HepG2 (cell line): ENCODE data around the gene IL1RAPL1. TPM values are rescaled to one million over a fixed set of nuclear protein-coding genes. Genes with fewer than 3 reads are reported as not detected.

Experiments used
- ATAC-seq: fragments of 200-7000 bp; cut with Tn5 transposase; 3 replicates; pipeline ENCODE4 v1.9.1; 2020; ENCODE audit warnings: mild to moderate bottlenecking, moderate library complexity
- BruUV-seq: library from RNA; stranded (reverse); fragments of 400-500 nt; replicated peaks from 2 replicates; lab custom pipeline; 2021; lab: Mats Ljungman, UMichigan
- CTCF ChIA-PET: fragments of 300-600 bp; formaldehyde crosslinking; extraction: SDS; loops from one replicate; lab custom pipeline; 2021; ENCODE audit warnings: low total read pairs, inconsistent platforms, low intra/inter-chr PET ratio; lab: Yijun Ruan, JAX
- POLR2A ChIA-PET: fragments of 350-600 bp; sonication (Branson Sonifier 250); formaldehyde crosslinking; loops from one replicate; lab custom pipeline; 2020; ENCODE audit warnings: antibody characterized with exemption, inconsistent platforms; lab: Yijun Ruan, JAX
- DNase-seq: peaks from one replicate; pipeline ENCODE4 v3.0.0-alpha.2; 2015; ENCODE audit warnings: low spot score
- FAIRE-seq: peaks from 3 replicates; lab custom pipeline; 2011; peaks lifted over from hg19 to GRCh38; lab: Jason Lieb, UNC
- H2AFZ ChIP-seq: one replicate; pipeline ENCODE4 v1.6.1; 2011; ENCODE audit warnings: low read length, inconsistent platforms
- H3K27ac ChIP-seq: fragments of 300-600 bp; 3 replicates; pipeline ENCODE4 v1.8.0; 2011; ENCODE audit warnings: mixed run types, mild to moderate bottlenecking, mixed read lengths, low read length, inconsistent platforms; ENCODE audit not compliant: insufficient read depth; ENCODE audit errors: extremely low read length
- H3K27me3 ChIP-seq, 2 experiments: fragments of 200-600 bp in 1 of 2; 2 replicates in 1 of 2; 3 replicates in 1 of 2; pipeline versions ENCODE4 v1.6.0 to v1.8.0; 2011; ENCODE audit warnings: low read length in 2 of 2, mild to moderate bottlenecking in 2 of 2, moderate library complexity in 2 of 2, inconsistent platforms in 1 of 2; ENCODE audit not compliant: insufficient read depth in 2 of 2, control insufficient read depth in 1 of 2
- H3K36me3 ChIP-seq, 2 experiments: fragments of 200-600 bp in 1 of 2; replicated peaks in 1 of 2; 2 replicates in 1 of 2; 3 replicates in 1 of 2; pipeline versions ENCODE4 v1.5.1 to v1.8.0; 2011; ENCODE audit warnings: low read length in 2 of 2, inconsistent platforms in 1 of 2; ENCODE audit not compliant: insufficient read depth in 2 of 2, control insufficient read depth in 1 of 2
- H3K4me1 ChIP-seq: 2 replicates; pipeline ENCODE4 v1.5.1; 2012; ENCODE audit warnings: low read length, inconsistent platforms; ENCODE audit not compliant: insufficient read depth
- H3K4me2 ChIP-seq: 2 replicates; pipeline ENCODE4 v1.6.0; 2011; ENCODE audit warnings: low read depth, low read length, inconsistent platforms
- H3K4me3 ChIP-seq, 3 experiments: fragments of 200-600 bp in 1 of 3; sonication (generic), shearing (Covaris generic) in 1 of 3; replicated peaks in 1 of 3; 2 replicates each; pipeline ENCODE4 v1.5.1; 2011 to 2016; ENCODE audit warnings: low read length in 3 of 3, inconsistent platforms in 2 of 3, low read depth in 2 of 3, mild to moderate bottlenecking in 2 of 3, control low read depth in 1 of 3, mixed read lengths in 1 of 3; ENCODE audit not compliant: insufficient read depth in 1 of 3
- H3K79me2 ChIP-seq: one replicate; pipeline ENCODE4 v1.6.1; 2011; ENCODE audit warnings: low read length, inconsistent platforms; ENCODE audit not compliant: insufficient read depth
- H3K9ac ChIP-seq: 2 replicates; pipeline ENCODE4 v1.6.0; 2011; ENCODE audit warnings: mild to moderate bottlenecking, low read depth, low read length, inconsistent platforms; ENCODE audit not compliant: insufficient read depth
- H3K9me3 ChIP-seq: 2 replicates; pipeline ENCODE4 v1.5.1; 2012; ENCODE audit warnings: mild to moderate bottlenecking, low read length
- H4K20me1 ChIP-seq: 2 replicates; pipeline ENCODE4 v1.6.0; 2011; ENCODE audit warnings: inconsistent platforms, mild to moderate bottlenecking, low read length, moderate library complexity; ENCODE audit not compliant: insufficient read depth
- ATF7 ChIP-seq, 2 experiments: fragments of 450-650 bp in 1 of 2; sonication (generic) in 1 of 2; formaldehyde crosslinking in 1 of 2; IDR thresholded peaks; 2 replicates each; pipeline versions ENCODE4 v1.4.0 to v1.6.1; 2016 to 2020; ENCODE audit warnings: antibody characterized with exemption in 1 of 2, mild to moderate bottlenecking in 1 of 2, missing genetic modification reagents in 1 of 2
- ATF7-NPFF ChIP-seq: sonication (generic); formaldehyde crosslinking; IDR thresholded peaks from 2 replicates; pipeline ENCODE4 v1.8.1; 2023; ENCODE audit warnings: mild to moderate bottlenecking, low read depth, missing genetic modification reagents, moderate library complexity
- CBX2 ChIP-seq, 2 experiments: fragments of 200-600 bp in 1 of 2; sonication (generic); formaldehyde crosslinking in 1 of 2; IDR thresholded peaks; 2 replicates each; pipeline versions ENCODE4 v1.7.0 to v1.8.1; 2018 to 2022; ENCODE audit warnings: low read depth in 2 of 2, low read length in 1 of 2, mild to moderate bottlenecking in 1 of 2, missing genetic modification reagents in 1 of 2
- GABPB1 ChIP-seq: IDR thresholded peaks from 2 replicates; pipeline ENCODE4 v1.6.1; 2016; ENCODE audit warnings: mild to moderate bottlenecking, missing genetic modification reagents, moderate library complexity, missing compliant biosample characterization
- HES4 ChIP-seq: sonication (generic); formaldehyde crosslinking; IDR thresholded peaks from 2 replicates; pipeline ENCODE4 v1.9.0; 2021; ENCODE audit warnings: mild to moderate bottlenecking, missing genetic modification reagents, borderline replicate concordance
- HHEX ChIP-seq: IDR thresholded peaks from 2 replicates; pipeline ENCODE4 v1.6.1; 2016; ENCODE audit warnings: control low read depth
- HMG20A ChIP-seq: IDR thresholded peaks from 2 replicates; pipeline ENCODE4 v1.6.1; 2016; ENCODE audit warnings: borderline replicate concordance
- NR2C2 ChIP-seq: sonication (generic); formaldehyde crosslinking; IDR thresholded peaks from 2 replicates; pipeline ENCODE4 v1.4.0; 2020; ENCODE audit warnings: missing genetic modification reagents, mild to moderate bottlenecking, moderate library complexity, borderline replicate concordance
- SAP130 ChIP-seq: IDR thresholded peaks from 2 replicates; pipeline ENCODE4 v1.6.1; 2016; ENCODE audit warnings: low read depth
- TBL1XR1 ChIP-seq: fragments of 150-350 bp; IDR thresholded peaks from 2 replicates; pipeline ENCODE4 v1.6.1; 2014; ENCODE audit warnings: borderline replicate concordance, low read length; ENCODE audit not compliant: partially characterized antibody
- ZNF468 ChIP-seq: sonication (generic); formaldehyde crosslinking; IDR thresholded peaks from 2 replicates; pipeline ENCODE4 v1.8.0; 2022; ENCODE audit warnings: mild to moderate bottlenecking, moderate library complexity, missing genetic modification reagents
- ZNF746 ChIP-seq: sonication (generic); formaldehyde crosslinking; IDR thresholded peaks from 2 replicates; pipeline ENCODE4 v1.8.0; 2022; ENCODE audit warnings: mild to moderate bottlenecking, missing genetic modification reagents
- ZNF747 ChIP-seq: sonication (generic); formaldehyde crosslinking; IDR thresholded peaks from 2 replicates; pipeline ENCODE4 v1.8.1; 2023; ENCODE audit warnings: missing genetic modification reagents, mild to moderate bottlenecking, borderline replicate concordance
- WGBS: methylation state at CpG from one replicate; pipeline ENCODE4 v1.1.6; 2017; ENCODE audit warnings: low lambda C conversion rate; 5-methylcytosine and 5-hydroxymethylcytosine counted together
- in situ Hi-C: cut with HindIII; loops from 2 replicates; pipeline ENCODE4 v1.10.0; 2017; ENCODE audit warnings: low pct_unique_long_range_greater_than_20kb; ENCODE audit not compliant: extremely low pct_ligation_motif_present
- intact Hi-C: fragments of 100-400 bp; cut with micrococcal nuclease; formaldehyde crosslinking; loops from one replicate; pipeline ENCODE4 v1.10.0; 2022; ENCODE audit not compliant: unreplicated experiment
- polyA plus RNA-seq, 8 experiments: library from polyadenylated mRNA; depleted of rRNA in 3 of 8; stranded (reverse) in 7 of 8; unstranded in 1 of 8; fragments of >200 nt; fragmentation: Illumina TruSeq in 4 of 8; extraction: Trizol in 4 of 8; gene quantifications; 2 replicates each; pipeline versions ENCODE4 v1.2.1 to v1.2.3, GENCODE V29; 2011 to 2016; ENCODE audit warnings: low read depth in 4 of 8, missing spikeins in 1 of 8, mixed read lengths in 1 of 8; ENCODE audit not compliant: insufficient read depth in 1 of 8
- total RNA-seq, 5 experiments: library from RNA; depleted of rRNA; stranded (reverse); fragments of >200 nt; fragmentation: Illumina TruSeq; extraction: Trizol; gene quantifications; 2 replicates each; pipeline ENCODE4 v1.2.3, GENCODE V29; 2016; ENCODE audit warnings: low read depth in 1 of 5
- TF ChIP-seq, protein P1 (sequence below): sonication (generic); formaldehyde crosslinking; IDR thresholded peaks from 2 replicates; pipeline ENCODE4 v1.4.0; 2020; ENCODE audit warnings: mild to moderate bottlenecking, missing genetic modification reagents
- TF ChIP-seq, protein P2 (sequence below): sonication (generic); formaldehyde crosslinking; IDR thresholded peaks from 2 replicates; pipeline ENCODE4 v1.4.0; 2020; ENCODE audit warnings: missing genetic modification reagents
- TF ChIP-seq, protein P3 (sequence below): sonication (generic); formaldehyde crosslinking; IDR thresholded peaks from 2 replicates; pipeline ENCODE4 v1.5.0; 2020; ENCODE audit warnings: missing genetic modification reagents

The IL1RAPL1 gene
- total and polyA plus RNA-seq, 2 of the 13 experiments (the other 11 are each of a cell fraction or from before 2014, with no cell fraction given), result 0.04 TPM; not detected in 1

DNA sequence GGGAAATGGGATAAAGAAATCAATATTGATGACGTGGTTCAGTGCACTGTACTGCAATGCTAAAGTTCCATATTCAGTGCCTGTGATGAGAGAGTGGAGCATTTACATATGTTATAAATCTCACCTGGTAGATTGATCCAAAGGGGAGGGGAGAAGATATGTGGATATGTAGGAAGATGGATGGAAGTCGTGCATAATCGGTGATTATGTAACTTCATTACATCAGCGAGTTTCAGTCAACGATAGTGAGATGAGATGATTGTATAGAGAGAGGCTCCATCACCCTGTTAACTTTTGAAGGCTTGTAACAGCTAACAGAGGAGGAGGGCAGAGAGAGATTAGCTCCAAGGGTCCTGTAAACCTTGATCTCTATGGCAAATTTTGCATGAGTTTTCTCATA is 1.8 kb downstream of the IL1RAPL1 start (continued):
- no peak for TF ChIP-seq SAP130 (CRISPR knock-in tag)
- no peak for TF ChIP-seq NR2C2 (CRISPR knock-in tag)

DNA sequence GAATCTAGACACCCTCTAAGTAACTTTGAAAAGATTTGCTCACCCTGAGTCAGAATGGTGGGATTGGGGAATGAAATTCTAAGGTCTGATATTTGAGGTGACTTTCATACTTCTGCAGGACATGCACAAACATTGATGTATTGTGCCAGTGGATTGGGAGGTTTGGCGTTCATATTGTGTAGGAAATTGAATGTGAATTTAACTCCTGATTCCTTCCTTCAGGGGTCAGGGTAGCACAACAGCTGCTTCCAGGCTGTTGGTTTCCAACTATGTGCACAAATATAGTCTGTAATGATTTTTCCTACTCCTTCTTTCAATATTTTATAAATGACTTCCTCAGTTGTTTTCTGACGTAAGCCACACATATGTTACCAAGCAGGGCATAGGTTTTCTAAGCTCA is 3.1 kb downstream of the IL1RAPL1 start:
- Histone ChIP-seq H3K4me1 (no peaks in the 10 kb centered on the region), H3K9me3 (no peaks in the 10 kb centered on the region), H3K9ac (no peak overlapping the region), H3K79me2 (no peaks in the 10 kb centered on the region), H2AFZ (no peak overlapping the region), H4K20me1 (no peaks in the 10 kb centered on the region), H3K36me3 (no peaks in the 10 kb centered on the region), H3K4me3 (no peak overlapping the region), H3K27me3 (no peaks in the 10 kb centered on the region), H3K27ac (no peak overlapping the region), H3K4me2 (no peak overlapping the region)
- in situ Hi-C loops (no loop called here), intact Hi-C loops (no loop called here)
- ATAC-seq (no peak), FAIRE-seq (no peak), DNase-seq (no peak)
- ChIA-PET CTCF (no interaction called here), POLR2A (no interaction called here)
- TF ChIP-seq ATF7 (IDR thresholded peaks at IDR 0.05) (no peak), ATF7 (CRISPR knock-in tag; IDR thresholded peaks at IDR 0.05) (no peak)
- TF ChIP-seq, protein P1, sequence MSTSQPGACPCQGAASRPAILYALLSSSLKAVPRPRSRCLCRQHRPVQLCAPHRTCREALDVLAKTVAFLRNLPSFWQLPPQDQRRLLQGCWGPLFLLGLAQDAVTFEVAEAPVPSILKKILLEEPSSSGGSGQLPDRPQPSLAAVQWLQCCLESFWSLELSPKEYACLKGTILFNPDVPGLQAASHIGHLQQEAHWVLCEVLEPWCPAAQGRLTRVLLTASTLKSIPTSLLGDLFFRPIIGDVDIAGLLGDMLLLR, result no peak
- 68% methylated on average over 1 of the region's 2 CpGs for WGBS
- no TSS peak for BruUV-seq

DNA sequence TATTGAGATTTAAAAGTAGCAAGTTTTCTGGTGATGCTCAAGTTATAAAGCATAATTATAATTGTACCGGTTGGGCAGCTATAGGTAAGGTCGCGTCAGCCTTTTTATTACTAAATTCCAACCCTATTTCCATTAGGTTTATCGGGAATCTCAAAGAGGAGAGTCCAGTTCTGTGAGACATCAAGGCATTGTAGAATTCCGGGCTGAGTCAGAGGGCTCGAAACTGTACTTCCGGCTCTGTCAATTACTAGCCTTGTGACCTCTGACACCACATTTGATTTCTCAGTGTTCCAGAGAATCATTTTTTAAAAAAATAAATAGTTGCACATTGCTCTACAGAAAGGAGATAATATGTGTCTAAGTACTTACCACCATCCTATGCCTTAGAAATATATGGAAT is 4.3 kb downstream of the IL1RAPL1 start:
- no peak for DNase-seq
- Histone ChIP-seq H3K9me3 (no peaks in the 10 kb centered on the region), H3K4me2 (no peak overlapping the region), H3K79me2 (no peaks in the 10 kb centered on the region), H3K36me3 (no peaks in the 10 kb centered on the region), H3K27me3 (no peaks in the 10 kb centered on the region), H3K27ac (no peak overlapping the region), H2AFZ (no peak overlapping the region), H3K9ac (no peak overlapping the region), H4K20me1 (no peaks in the 10 kb centered on the region), H3K4me3 (no peak overlapping the region), H3K4me1 (no peaks in the 10 kb centered on the region)
- no TSS peak for BruUV-seq
- in situ Hi-C loops (no loop called here), intact Hi-C loops (no loop called here)
- ChIA-PET CTCF (no interaction called here), POLR2A (no interaction called here)
- no peak for FAIRE-seq
- ATAC-seq, result no peak
- 44% methylated on average over 7 of the region's 7 CpGs for WGBS
- TF ChIP-seq ZNF468 (no peak), GABPB1 (CRISPR knock-in tag) (no peak), ZNF747 (CRISPR knock-in tag) (no peak), CBX2 (IDR thresholded peaks at IDR 0.05; ENCODE audit: low read depth, low read length) (no peak), CBX2 (CRISPR knock-in tag; IDR thresholded peaks at IDR 0.05; ENCODE audit: low read depth) (no peak), ZNF746 (no peak), TBL1XR1 (no peak), HMG20A (CRISPR knock-in tag) (no peak), HES4 (CRISPR knock-in tag) (no peak), HHEX (no peak), ATF7-NPFF (CRISPR knock-in tag) (no peak)
- TF ChIP-seq, protein P2, sequence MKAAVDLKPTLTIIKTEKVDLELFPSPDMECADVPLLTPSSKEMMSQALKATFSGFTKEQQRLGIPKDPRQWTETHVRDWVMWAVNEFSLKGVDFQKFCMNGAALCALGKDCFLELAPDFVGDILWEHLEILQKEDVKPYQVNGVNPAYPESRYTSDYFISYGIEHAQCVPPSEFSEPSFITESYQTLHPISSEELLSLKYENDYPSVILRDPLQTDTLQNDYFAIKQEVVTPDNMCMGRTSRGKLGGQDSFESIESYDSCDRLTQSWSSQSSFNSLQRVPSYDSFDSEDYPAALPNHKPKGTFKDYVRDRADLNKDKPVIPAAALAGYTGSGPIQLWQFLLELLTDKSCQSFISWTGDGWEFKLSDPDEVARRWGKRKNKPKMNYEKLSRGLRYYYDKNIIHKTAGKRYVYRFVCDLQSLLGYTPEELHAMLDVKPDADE (CRISPR knock-in tag), result no peak
- TF ChIP-seq, protein P3, sequence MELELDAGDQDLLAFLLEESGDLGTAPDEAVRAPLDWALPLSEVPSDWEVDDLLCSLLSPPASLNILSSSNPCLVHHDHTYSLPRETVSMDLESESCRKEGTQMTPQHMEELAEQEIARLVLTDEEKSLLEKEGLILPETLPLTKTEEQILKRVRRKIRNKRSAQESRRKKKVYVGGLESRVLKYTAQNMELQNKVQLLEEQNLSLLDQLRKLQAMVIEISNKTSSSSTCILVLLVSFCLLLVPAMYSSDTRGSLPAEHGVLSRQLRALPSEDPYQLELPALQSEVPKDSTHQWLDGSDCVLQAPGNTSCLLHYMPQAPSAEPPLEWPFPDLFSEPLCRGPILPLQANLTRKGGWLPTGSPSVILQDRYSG, result no peak
